ENCODE results near the gene NXF1. TPM values are rescaled to one million over a fixed set of nuclear protein-coding genes. Genes with fewer than 3 reads are reported as not detected.
A peak's percentile ranks its signal among the peaks of the same experiment; 100 is the strongest.

The NXF1 gene
- total and polyA plus RNA-seq, 2 donors (not counting 1 experiment from before 2014, with no cell fraction given) = 161 to 262 TPM

- Histone ChIP-seq H3K27me3 (replicated peaks in 1 of 4; ENCODE audit: control extremely low read depth in 1 of 4, control insufficient read depth in 3 of 4, insufficient read depth in 4 of 4, low read length in 3 of 4) (no peaks in the 10 kb centered on the region), H3K36me3 (replicated peaks in 1 of 2; ENCODE audit: control extremely low read depth in 1 of 2, control insufficient read depth in 1 of 2, extremely low read depth in 1 of 2, insufficient read depth in 2 of 2, low read length in 1 of 2) (peaks cover 0 to 20% of the 10 kb centered on the region in 2 experiments), H3K4me2 (replicated peaks; ENCODE audit: low read depth, low read length, poor library complexity, severe bottlenecking) (no peak overlapping the region), H3K79me2 (ENCODE audit: control insufficient read depth, insufficient read depth, low read length) (peaks cover 6% of the 10 kb centered on the region), H3K9me3 (ENCODE audit: control extremely low read depth in 1 of 3, control insufficient read depth in 2 of 3, insufficient read depth in 1 of 3, low read length in 2 of 3) (no peaks in the 10 kb centered on the region), H3K4me3 (ENCODE audit: control extremely low read depth in 1 of 5, extremely low read depth in 1 of 5, insufficient read depth in 1 of 5, low read depth in 2 of 5, low read length in 4 of 5) (no peak overlapping the region), H3K27ac (ENCODE audit: low read length in 2 of 2) (no peak overlapping the region), H4K20me1 (ENCODE audit: control insufficient read depth, insufficient read depth, low read length, poor library complexity, severe bottlenecking) (no peaks in the 10 kb centered on the region), H3K9ac (ENCODE audit: low read length) (no peak overlapping the region), H3K4me1 (ENCODE audit: control insufficient read depth in 2 of 2, insufficient read depth in 2 of 2, low read length in 2 of 2) (peaks cover 7 to 11% of the 10 kb centered on the region in 2 donors), H2AFZ (ENCODE audit: insufficient read depth, low read depth, low read length, poor library complexity, severe bottlenecking) (no peak overlapping the region)
- ChIA-PET CTCF (interaction anchor here (0.5 to 8.5 kb wide), 2 partner anchors 11 to 435 kb away, joined by 3 to 70 read pairs; partner anchors contain the start of gene TMEM179B), POLR2A (no interaction called here)
- intact Hi-C loops (cut with micrococcal nuclease) = no loop called here
- Mint-ChIP-seq H3K4me3 (no peak overlapping the region), H3K27ac (peak overlapping the region; percentile 37), H3K4me1 (peaks cover 17% of the 10 kb centered on the region), H3K9me3 (ENCODE audit: insufficient read depth) (no peaks in the 10 kb centered on the region), H3K27me3 (no peaks in the 10 kb centered on the region)
- TF ChIP-seq CTCF (IDR thresholded peaks at IDR 0.05) = no peak
- no peak for TF ChIP-seq EZH2 (IDR thresholded peaks at IDR 0.05; ENCODE audit: borderline replicate concordance, insufficient read depth, low read depth, low read length, poor library complexity, severe bottlenecking)
- no peak for DNase-seq
- over 99% methylated on average over 16 of the region's 17 CpGs for WGBS (ENCODE audit: insufficient coverage)
- ATAC-seq (ENCODE audit: low read depth) = no peak
These were observed 29.6 kb downstream of the NXF1 start for GRCh38 chr11:62775646-62776045.

- Histone ChIP-seq H3K4me2 (replicated peaks; ENCODE audit: low read depth, low read length, poor library complexity, severe bottlenecking) (no peak overlapping the region), H3K27ac (ENCODE audit: low read length in 2 of 2) (no peak overlapping the region), H3K4me1 (ENCODE audit: control insufficient read depth in 2 of 2, insufficient read depth in 2 of 2, low read length in 2 of 2) (peaks cover 15 to 23% of the 10 kb centered on the region in 2 donors), H3K4me3 (ENCODE audit: control extremely low read depth in 1 of 5, extremely low read depth in 1 of 5, insufficient read depth in 1 of 5, low read depth in 2 of 5, low read length in 4 of 5) (no peak overlapping the region), H2AFZ (ENCODE audit: insufficient read depth, low read depth, low read length, poor library complexity, severe bottlenecking) (no peak overlapping the region), H3K79me2 (ENCODE audit: control insufficient read depth, insufficient read depth, low read length) (peaks cover 6% of the 10 kb centered on the region), H3K27me3 (replicated peaks in 1 of 4; ENCODE audit: control extremely low read depth in 1 of 4, control insufficient read depth in 3 of 4, insufficient read depth in 4 of 4, low read length in 3 of 4) (no peaks in the 10 kb centered on the region), H3K9ac (ENCODE audit: low read length) (no peak overlapping the region), H3K9me3 (ENCODE audit: control extremely low read depth in 1 of 3, control insufficient read depth in 2 of 3, insufficient read depth in 1 of 3, low read length in 2 of 3) (no peaks in the 10 kb centered on the region), H4K20me1 (ENCODE audit: control insufficient read depth, insufficient read depth, low read length, poor library complexity, severe bottlenecking) (no peaks in the 10 kb centered on the region), H3K36me3 (replicated peaks in 1 of 2; ENCODE audit: control extremely low read depth in 1 of 2, control insufficient read depth in 1 of 2, extremely low read depth in 1 of 2, insufficient read depth in 2 of 2, low read length in 1 of 2) (peaks cover 0 to 20% of the 10 kb centered on the region in 2 experiments)
- 95% methylated on average over 5 of the region's 6 CpGs for WGBS (ENCODE audit: insufficient coverage)
- Mint-ChIP-seq H3K27me3 (no peaks in the 10 kb centered on the region), H3K27ac (no peak overlapping the region), H3K9me3 (ENCODE audit: insufficient read depth) (no peaks in the 10 kb centered on the region), H3K4me1 (peaks cover 28% of the 10 kb centered on the region), H3K4me3 (no peak overlapping the region)
- TF ChIP-seq EZH2 (IDR thresholded peaks at IDR 0.05; ENCODE audit: borderline replicate concordance, insufficient read depth, low read depth, low read length, poor library complexity, severe bottlenecking) (no peak), CTCF (IDR thresholded peaks at IDR 0.05) (no peak)
- POLR2A ChIA-PET = interaction anchor here (0.5 to 0.6 kb wide), 3 partner anchors 13 to 71 kb away, joined by 3 to 5 read pairs (median 3); partner anchors contain the start of gene POLR2G
- no peak for ATAC-seq (ENCODE audit: low read depth)
- intact Hi-C loops (cut with micrococcal nuclease) = loop anchor here (5.0 kb wide), 1 partner anchor 182 kb away; the partner anchor contains the start of gene TUT1
- CTCF ChIA-PET = interaction anchor here (0.7 to 8.5 kb wide), 2 partner anchors 12 to 379 kb away, joined by 4 to 70 read pairs; partner anchors contain the start of gene TMEM179B
- DNase-seq = no peak
These were observed 30.8 kb downstream of the NXF1 start for GRCh38 chr11:62774407-62774806.

All from B cell (primary cell).